ENCODE results near the gene VSTM2L.
A peak's percentile ranks its signal among the peaks of the same experiment; 100 is the strongest.

The VSTM2L gene

DNA sequence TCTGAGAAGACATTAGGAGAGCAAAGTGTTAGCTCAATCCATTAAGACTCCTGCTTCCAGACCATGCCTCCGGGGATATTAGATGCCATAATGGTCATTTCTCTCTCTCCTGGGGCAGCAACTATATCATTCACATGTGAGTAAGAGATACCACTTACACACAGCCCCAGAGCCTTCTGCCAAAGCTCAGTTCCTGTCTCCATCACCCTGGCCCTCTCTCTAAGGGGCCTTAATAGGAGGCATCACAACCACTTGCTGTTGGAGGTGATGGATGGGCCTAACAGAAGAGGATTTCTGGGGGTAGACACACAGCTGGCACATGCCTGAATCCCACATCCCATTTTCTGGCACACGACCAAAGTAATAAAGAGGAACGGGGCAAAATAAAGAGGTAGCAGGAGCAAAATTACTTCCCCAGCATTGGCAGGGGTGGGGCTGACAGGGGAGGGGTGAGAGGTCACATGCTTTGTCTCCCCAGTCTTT lies 34.0 kb upstream of the VSTM2L start:
- Histone ChIP-seq H3K9ac (no peak overlapping the region), H3K27ac (no peak overlapping the region), H3K27me3 (no peaks in the 10 kb centered on the region), H3K4me1 (no peaks in the 10 kb centered on the region), H3K4me3 (no peak overlapping the region), H4K20me1 (no peaks in the 10 kb centered on the region), H3K36me3 (peaks cover 89% of the 10 kb centered on the region), H3K9me3 (no peaks in the 10 kb centered on the region), H3K4me2 (no peak overlapping the region)
- no peak for TF ChIP-seq Cebpa-rat (IDR thresholded peaks at IDR 0.05)

DNA sequence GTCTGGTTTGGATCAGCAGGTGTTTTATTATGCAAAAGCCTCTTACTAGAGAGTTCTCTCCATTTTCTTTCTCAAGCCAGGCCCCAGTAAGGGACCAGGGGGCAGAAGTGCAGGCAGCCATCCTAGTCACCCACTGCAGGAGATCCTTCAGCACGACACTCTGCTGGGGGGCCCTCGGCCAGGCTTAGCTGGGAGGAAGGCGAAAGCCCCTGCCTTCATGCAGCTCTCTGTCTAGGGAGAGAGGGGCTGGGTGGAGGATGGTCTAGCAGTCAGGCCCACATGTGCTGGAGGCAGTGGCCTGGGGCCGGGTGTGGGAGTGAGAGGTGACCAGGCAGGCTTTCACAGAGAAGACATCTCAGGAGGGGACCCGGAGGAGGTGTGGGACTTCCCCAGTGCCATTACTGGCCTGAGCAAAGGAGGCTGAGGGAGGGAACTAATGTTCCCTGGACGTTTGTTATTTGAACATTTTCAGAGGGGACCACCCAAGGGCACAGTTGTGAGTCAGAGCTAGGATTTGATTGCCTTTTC lies 33.5 kb upstream of the VSTM2L start:
- H3K4me2 ChIP-seq: no peak overlapping the region
- no peak for TF ChIP-seq Cebpa-rat (IDR thresholded peaks at IDR 0.05)
- H3K27me3 ChIP-seq: no peaks in the 10 kb centered on the region
- H3K9ac ChIP-seq: no peak overlapping the region
- no peaks in the 10 kb centered on the region for H3K9me3 ChIP-seq
- peaks cover 92% of the 10 kb centered on the region for H3K36me3 ChIP-seq
- H3K4me1 ChIP-seq: no peaks in the 10 kb centered on the region
- no peaks in the 10 kb centered on the region for H4K20me1 ChIP-seq
- H3K27ac ChIP-seq: no peak overlapping the region
- H3K4me3 ChIP-seq: no peak overlapping the region

GRCh38 chr20:37870294-37870693 lies 32.6 kb upstream of the VSTM2L start:
- H3K9ac ChIP-seq: no peak overlapping the region
- H3K27ac ChIP-seq: no peak overlapping the region
- peaks cover 5% of the 10 kb centered on the region; the same call in 1 of the 2 replicates for H4K20me1 ChIP-seq
- H3K9me3 ChIP-seq: no peaks in the 10 kb centered on the region
- no peak overlapping the region for H3K4me3 ChIP-seq
- H3K4me1 ChIP-seq: no peaks in the 10 kb centered on the region
- no peak overlapping the region for H3K4me2 ChIP-seq
- TF ChIP-seq Cebpa-rat (IDR thresholded peaks at IDR 0.05): no peak
- H3K27me3 ChIP-seq: no peaks in the 10 kb centered on the region
- H3K36me3 ChIP-seq: peaks cover 90% of the 10 kb centered on the region

- no peaks in the 10 kb centered on the region for H3K4me1 ChIP-seq
- no peak overlapping the region for H3K27ac ChIP-seq
- no peaks in the 10 kb centered on the region for H3K9me3 ChIP-seq
- no peak for TF ChIP-seq Cebpa-rat (IDR thresholded peaks at IDR 0.05)
- H3K27me3 ChIP-seq: no peaks in the 10 kb centered on the region
- H3K9ac ChIP-seq: no peak overlapping the region
- peaks cover 5% of the 10 kb centered on the region; the same call in 1 of the 2 replicates for H4K20me1 ChIP-seq
- H3K36me3 ChIP-seq: peaks cover 76% of the 10 kb centered on the region
- H3K4me2 ChIP-seq: no peak overlapping the region
- no peak overlapping the region for H3K4me3 ChIP-seq
Observed at GRCh38 chr20:37871751-37872150, 31.2 kb upstream of the VSTM2L start.

DNA sequence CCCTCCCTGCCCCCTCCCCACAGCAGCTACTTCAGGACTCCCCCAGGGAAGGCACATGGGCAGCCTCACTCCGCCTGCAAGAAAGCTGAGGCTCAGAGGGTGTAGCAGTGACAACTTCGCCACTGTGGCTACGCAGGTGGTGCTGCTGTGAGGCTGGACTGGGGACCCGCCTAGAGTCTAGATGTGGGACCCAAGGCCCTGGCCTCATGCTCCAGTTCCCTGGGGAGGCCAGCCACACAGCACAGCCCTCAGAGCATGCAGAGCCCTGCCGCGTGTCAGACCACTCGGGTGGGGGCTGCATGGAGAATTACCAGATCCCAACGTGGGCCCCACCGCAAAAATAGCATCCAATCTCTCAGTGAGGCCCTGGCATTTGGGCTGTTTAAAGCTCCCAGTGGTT lies 30.8 kb upstream of the VSTM2L start:
- no peak for TF ChIP-seq Cebpa-rat (IDR thresholded peaks at IDR 0.05)
- Histone ChIP-seq H3K4me1 (no peaks in the 10 kb centered on the region), H4K20me1 (peaks cover 5% of the 10 kb centered on the region; the same call in 1 of the 2 replicates), H3K27ac (no peak overlapping the region), H3K4me3 (no peak overlapping the region), H3K27me3 (no peaks in the 10 kb centered on the region), H3K4me2 (no peak overlapping the region), H3K9ac (no peak overlapping the region), H3K9me3 (no peaks in the 10 kb centered on the region), H3K36me3 (peaks cover 76% of the 10 kb centered on the region)

- Histone ChIP-seq H3K27ac (no peak overlapping the region), H3K9ac (no peak overlapping the region), H4K20me1 (peaks cover 5% of the 10 kb centered on the region; the same call in 1 of the 2 replicates), H3K4me3 (no peak overlapping the region), H3K27me3 (no peaks in the 10 kb centered on the region), H3K4me1 (peaks cover 8% of the 10 kb centered on the region), H3K9me3 (no peaks in the 10 kb centered on the region), H3K36me3 (peaks cover 60% of the 10 kb centered on the region), H3K4me2 (no peak overlapping the region)
- TF ChIP-seq Cebpa-rat (IDR thresholded peaks at IDR 0.05): no peak
Observed at GRCh38 chr20:37873884-37874283, 29.0 kb upstream of the VSTM2L start.

GRCh38 chr20:37875460-37876175 lies 27.3 kb upstream of the VSTM2L start:
- Histone ChIP-seq H3K9me3 (no peaks in the 10 kb centered on the region), H3K36me3 (peaks cover 45% of the 10 kb centered on the region), H3K4me1 (peaks cover 9% of the 10 kb centered on the region), H3K27ac (no peak overlapping the region), H4K20me1 (peaks cover 5% of the 10 kb centered on the region; the same call in 1 of the 2 replicates), H3K9ac (no peak overlapping the region), H3K4me3 (no peak overlapping the region), H3K27me3 (no peaks in the 10 kb centered on the region), H3K4me2 (no peak overlapping the region)
- TF ChIP-seq Cebpa-rat (IDR thresholded peaks at IDR 0.05): no peak

GRCh38 chr20:37876863-37877262 lies 26.1 kb upstream of the VSTM2L start:
- TF ChIP-seq Cebpa-rat (IDR thresholded peaks at IDR 0.05): no peak

GRCh38 chr20:37877832-37878772 lies 24.8 kb upstream of the VSTM2L start:
- no peaks in the 10 kb centered on the region for H3K27me3 ChIP-seq
- no peak overlapping the region for H3K27ac ChIP-seq
- peaks cover 21% of the 10 kb centered on the region for H3K36me3 ChIP-seq
- TF ChIP-seq Cebpa-rat (IDR thresholded peaks at IDR 0.05): no peak
- peaks cover 14% of the 10 kb centered on the region for H3K4me1 ChIP-seq
- peaks cover 5% of the 10 kb centered on the region; the same call in 1 of the 2 replicates for H4K20me1 ChIP-seq
- no peaks in the 10 kb centered on the region for H3K9me3 ChIP-seq
- no peak overlapping the region for H3K4me3 ChIP-seq
- H3K9ac ChIP-seq: no peak overlapping the region
- H3K4me2 ChIP-seq: peak overlapping the region; percentile 28

More at GRCh38 chr20:37876863-37877262, 26.1 kb upstream of the VSTM2L start:
- Histone ChIP-seq H3K9me3 (no peaks in the 10 kb centered on the region), H3K4me3 (no peak overlapping the region), H3K27me3 (no peaks in the 10 kb centered on the region), H3K4me2 (no peak overlapping the region), H3K4me1 (peaks cover 14% of the 10 kb centered on the region), H3K9ac (no peak overlapping the region), H3K36me3 (peaks cover 33% of the 10 kb centered on the region), H3K27ac (no peak overlapping the region), H4K20me1 (peaks cover 5% of the 10 kb centered on the region; the same call in 1 of the 2 replicates)
